Measurements from ENCODE around the gene C21orf91.
"Not testable (repeated sequence)": the region's sequence is repeated elsewhere in the genome, so short reads cannot be mapped to it uniquely, and the experiment has no call there.

The C21orf91 gene

GRCh38 chr21:17775431-17776126, 43.6 kb downstream of the C21orf91 start:
- DNase-seq: peak; percentile 69

- not testable (repeated sequence) for DNase-seq
Measured at GRCh38 chr21:17775021-17775420, 44.1 kb downstream of the C21orf91 start.

- no peak for DNase-seq
Measured at GRCh38 chr21:17769447-17769845, 49.7 kb downstream of the C21orf91 start.

- no peak for DNase-seq
Measured at GRCh38 chr21:17768840-17769446, 50.2 kb downstream of the C21orf91 start.

GRCh38 chr21:17765207-17765606, 53.9 kb downstream of the C21orf91 start:
- no peak for DNase-seq

GRCh38 chr21:17763288-17764037, 55.7 kb downstream of the C21orf91 start:
- no peak for DNase-seq

- no peak for DNase-seq
Measured at GRCh38 chr21:17759511-17760178, 59.5 kb downstream of the C21orf91 start.

GRCh38 chr21:17758683-17759082, 60.5 kb downstream of the C21orf91 start:
- no peak for DNase-seq

- DNase-seq: no peak
Measured at GRCh38 chr21:17757671-17758070, 61.5 kb downstream of the C21orf91 start.

- DNase-seq: no peak
Measured at GRCh38 chr21:17753736-17754135, 65.4 kb downstream of the C21orf91 start.

GRCh38 chr21:17752171-17752570, 67.0 kb downstream of the C21orf91 start:
- DNase-seq: no peak

GRCh38 chr21:17746920-17747319, 72.2 kb downstream of the C21orf91 start:
- DNase-seq: no peak

- no peak for DNase-seq
Measured at GRCh38 chr21:17745086-17745485, 74.1 kb downstream of the C21orf91 start.

- no peak for DNase-seq
Measured at GRCh38 chr21:17742940-17743592, 76.1 kb downstream of the C21orf91 start.

GRCh38 chr21:17742181-17742580, 77.0 kb downstream of the C21orf91 start:
- DNase-seq: no peak

All from stimulated activated naive CD4-positive, alpha-beta T cell treated with Interleukin-2 at 50 U/mL for 16 hours (primary cell).